ENCODE data around the gene MMRN2. TPM values are rescaled to one million over a fixed set of nuclear protein-coding genes. Genes with fewer than 3 reads are reported as not detected.

The MMRN2 gene
- total RNA-seq, 1 experiment from 2014 or later, result 13.4 TPM

DNA sequence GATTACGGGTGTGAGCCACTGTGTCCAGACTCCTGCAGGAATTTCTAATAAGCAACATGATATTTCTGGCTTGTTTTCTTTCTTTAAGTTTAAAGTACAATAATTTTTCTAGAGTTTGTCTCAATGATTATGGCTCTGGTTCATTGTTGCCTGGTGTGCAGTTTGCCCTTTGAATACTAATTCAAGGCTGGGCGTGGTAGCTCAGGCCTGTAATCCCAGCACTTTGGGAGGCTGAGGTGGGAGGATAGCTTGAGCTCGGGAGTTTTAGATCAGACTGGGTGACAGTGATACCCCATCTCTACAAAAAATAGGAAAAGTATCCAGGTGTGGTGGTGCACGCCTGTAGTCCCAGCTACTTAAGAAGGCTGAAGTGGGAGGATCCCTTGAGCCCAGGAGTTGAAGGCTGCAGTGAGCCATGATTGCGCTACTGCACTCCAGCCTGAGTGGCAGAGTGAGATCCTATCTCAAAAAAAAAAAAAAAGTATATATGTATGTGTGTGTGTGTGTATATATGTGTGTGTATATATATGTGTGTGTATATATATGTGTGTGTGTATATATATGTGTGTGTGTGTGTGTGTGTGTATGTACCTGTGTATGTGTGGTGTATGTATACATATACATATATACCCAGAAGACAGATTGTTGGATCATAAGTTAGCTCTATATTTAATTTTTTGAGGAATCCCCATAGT, 19.1 kb upstream of the MMRN2 start:
- TF ChIP-seq, protein P1, sequence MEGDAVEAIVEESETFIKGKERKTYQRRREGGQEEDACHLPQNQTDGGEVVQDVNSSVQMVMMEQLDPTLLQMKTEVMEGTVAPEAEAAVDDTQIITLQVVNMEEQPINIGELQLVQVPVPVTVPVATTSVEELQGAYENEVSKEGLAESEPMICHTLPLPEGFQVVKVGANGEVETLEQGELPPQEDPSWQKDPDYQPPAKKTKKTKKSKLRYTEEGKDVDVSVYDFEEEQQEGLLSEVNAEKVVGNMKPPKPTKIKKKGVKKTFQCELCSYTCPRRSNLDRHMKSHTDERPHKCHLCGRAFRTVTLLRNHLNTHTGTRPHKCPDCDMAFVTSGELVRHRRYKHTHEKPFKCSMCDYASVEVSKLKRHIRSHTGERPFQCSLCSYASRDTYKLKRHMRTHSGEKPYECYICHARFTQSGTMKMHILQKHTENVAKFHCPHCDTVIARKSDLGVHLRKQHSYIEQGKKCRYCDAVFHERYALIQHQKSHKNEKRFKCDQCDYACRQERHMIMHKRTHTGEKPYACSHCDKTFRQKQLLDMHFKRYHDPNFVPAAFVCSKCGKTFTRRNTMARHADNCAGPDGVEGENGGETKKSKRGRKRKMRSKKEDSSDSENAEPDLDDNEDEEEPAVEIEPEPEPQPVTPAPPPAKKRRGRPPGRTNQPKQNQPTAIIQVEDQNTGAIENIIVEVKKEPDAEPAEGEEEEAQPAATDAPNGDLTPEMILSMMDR (conservative IDR thresholded peaks at IDR 0.05), result no peak
- TF ChIP-seq EZH2 (IDR thresholded peaks at IDR 0.05; ENCODE audit: low read depth), result no peak
- BruUV-seq (replicated peaks), result no TSS peak
- DNase-seq, result no peak
- H3K36me3 ChIP-seq (ENCODE audit: low read depth), result no peaks in the 10 kb centered on the region
- ChIA-PET POLR2A (ENCODE audit: unreplicated experiment) (no interaction called here), CTCF (no interaction called here)
- no peak overlapping the region for H3K4me2 ChIP-seq
- no peak overlapping the region for H3K27ac ChIP-seq
- peaks cover 40% of the 10 kb centered on the region for H3F3A ChIP-seq (ENCODE audit: insufficient read depth, low read depth)
- H3K27me3 ChIP-seq (ENCODE audit: insufficient read depth, low read depth), result no peaks in the 10 kb centered on the region
- H4K20me1 ChIP-seq (ENCODE audit: insufficient read depth), result no peaks in the 10 kb centered on the region
- no peaks in the 10 kb centered on the region for H3K9me3 ChIP-seq (ENCODE audit: insufficient read depth, low read depth)
- no peak overlapping the region for H3K4me3 ChIP-seq
- peaks cover 69% of the 10 kb centered on the region for H3K4me1 ChIP-seq (replicated peaks; ENCODE audit: insufficient read depth)
- no peaks in the 10 kb centered on the region for H3K9me2 ChIP-seq (ENCODE audit: insufficient read depth)
- H3K79me2 ChIP-seq (ENCODE audit: low read depth), result no peaks in the 10 kb centered on the region
- intact Hi-C loops (cut with micrococcal nuclease; ENCODE audit: unreplicated experiment), result no loop called here
- no peak overlapping the region for H2AFZ ChIP-seq

DNA sequence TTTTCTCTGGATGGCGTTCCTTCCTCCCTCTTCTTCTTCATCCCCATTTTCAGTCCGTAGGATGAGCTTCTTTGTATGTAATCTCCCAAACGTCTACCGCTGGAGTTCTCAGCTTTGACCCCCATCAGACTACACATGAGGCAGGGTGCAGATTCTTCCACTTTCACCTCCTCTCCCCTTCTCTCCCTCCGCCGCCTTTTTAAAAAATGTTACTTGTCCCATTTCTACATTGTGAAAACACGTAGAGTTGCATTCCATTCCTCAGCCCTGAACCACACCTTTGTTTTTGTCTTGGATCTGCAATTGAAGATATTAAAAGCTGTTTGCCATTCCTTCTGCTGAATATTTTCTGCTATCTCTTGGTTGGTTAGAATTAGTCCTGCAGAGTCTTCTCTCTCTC, 17.1 kb upstream of the MMRN2 start:
- no peaks in the 10 kb centered on the region for H3K9me2 ChIP-seq (ENCODE audit: insufficient read depth)
- peak overlapping the region; percentile 47; the same call in 1 of the 2 replicates for H3K4me3 ChIP-seq
- H3K4me2 ChIP-seq, result peak overlapping the region; percentile 80
- intact Hi-C loops (cut with micrococcal nuclease; ENCODE audit: unreplicated experiment), result loop anchor here (5.0 kb wide), 1 partner anchor 48 kb away; the partner anchor contains the start of gene FAM25A
- ChIA-PET CTCF (interaction anchor here (0.6 kb wide), 1 partner anchor 9 kb away, joined by 3 read pairs; no protein-coding TSS in a partner anchor), POLR2A (ENCODE audit: unreplicated experiment) (interaction anchor here (0.6 to 0.7 kb wide), 2 partner anchors 91 to 117 kb away, joined by 6 to 7 read pairs; no protein-coding TSS in a partner anchor)
- no TSS peak for BruUV-seq (replicated peaks)
- H3K27ac ChIP-seq, result peak overlapping the region; percentile 78
- H3K4me1 ChIP-seq (replicated peaks; ENCODE audit: insufficient read depth), result peaks cover 63% of the 10 kb centered on the region
- TF ChIP-seq EZH2 (IDR thresholded peaks at IDR 0.05; ENCODE audit: low read depth), result no peak
- TF ChIP-seq, protein P1 (conservative IDR thresholded peaks at IDR 0.05), result no peak
- H3K36me3 ChIP-seq (ENCODE audit: low read depth), result no peaks in the 10 kb centered on the region
- no peaks in the 10 kb centered on the region for H3K9me3 ChIP-seq (ENCODE audit: insufficient read depth, low read depth)
- DNase-seq, result peak in 1 of 2 experiments; percentile 88
- H2AFZ ChIP-seq, result no peak overlapping the region; the same call in none of the 2 replicates
- H3F3A ChIP-seq (ENCODE audit: insufficient read depth, low read depth), result peaks cover 53% of the 10 kb centered on the region
- no peaks in the 10 kb centered on the region for H4K20me1 ChIP-seq (ENCODE audit: insufficient read depth)
- H3K27me3 ChIP-seq (ENCODE audit: insufficient read depth, low read depth), result no peaks in the 10 kb centered on the region
- H3K79me2 ChIP-seq (ENCODE audit: low read depth), result peaks cover 9% of the 10 kb centered on the region; the same call in 1 of the 2 replicates

DNA sequence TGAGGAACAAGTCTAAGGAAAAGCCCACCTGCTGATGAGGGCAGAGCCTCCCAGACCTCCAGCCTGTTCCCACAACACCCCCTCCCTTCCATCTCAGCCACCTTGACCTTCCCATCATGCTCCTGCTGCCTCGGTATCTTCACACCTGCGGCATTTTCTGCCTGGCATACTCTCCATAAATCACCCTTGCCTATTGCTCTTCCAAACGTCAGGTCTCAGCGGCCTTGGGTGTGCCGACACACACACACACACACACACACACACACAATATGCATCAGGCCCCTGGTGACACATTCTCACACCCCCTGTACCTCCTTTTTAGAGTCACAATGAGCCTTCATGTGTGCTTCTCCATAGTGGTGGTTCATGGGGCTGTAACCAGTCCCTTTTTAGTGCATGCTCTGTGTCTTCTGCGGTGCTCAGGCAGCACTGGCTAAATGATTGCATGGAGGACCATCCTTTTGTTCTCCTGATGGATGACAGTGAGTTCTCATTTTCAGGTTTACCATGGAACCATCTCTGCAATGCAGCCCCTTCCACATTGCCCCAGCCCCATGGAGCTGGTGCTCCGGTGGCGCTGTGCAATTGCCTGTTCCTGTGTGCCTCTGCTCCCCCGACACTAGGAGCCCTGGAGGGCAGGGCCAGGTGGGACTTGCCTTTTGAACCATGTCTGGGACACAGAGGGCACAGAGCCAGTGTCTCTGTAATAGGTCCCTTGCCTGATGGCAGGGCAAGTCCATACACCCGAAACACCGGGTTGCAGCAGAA, 15.4 kb upstream of the MMRN2 start:
- no peak for DNase-seq
- Histone ChIP-seq H4K20me1 (ENCODE audit: insufficient read depth) (no peaks in the 10 kb centered on the region), H3K4me2 (peak overlapping the region; percentile 95; the same call in 1 of the 2 replicates), H3K27me3 (ENCODE audit: insufficient read depth, low read depth) (no peaks in the 10 kb centered on the region), H2AFZ (no peak overlapping the region), H3K27ac (peak overlapping the region; percentile 91), H3K4me3 (no peak overlapping the region), H3K36me3 (ENCODE audit: low read depth) (no peaks in the 10 kb centered on the region), H3K9me2 (ENCODE audit: insufficient read depth) (no peaks in the 10 kb centered on the region), H3F3A (ENCODE audit: insufficient read depth, low read depth) (peaks cover 47% of the 10 kb centered on the region), H3K4me1 (replicated peaks; ENCODE audit: insufficient read depth) (peaks cover 55% of the 10 kb centered on the region), H3K9me3 (ENCODE audit: insufficient read depth, low read depth) (no peaks in the 10 kb centered on the region), H3K79me2 (ENCODE audit: low read depth) (peaks cover 24% of the 10 kb centered on the region)
- ChIA-PET CTCF (no interaction called here), POLR2A (ENCODE audit: unreplicated experiment) (no interaction called here)
- no peak for TF ChIP-seq EZH2 (IDR thresholded peaks at IDR 0.05; ENCODE audit: low read depth)
- TF ChIP-seq, protein P1 (conservative IDR thresholded peaks at IDR 0.05), result no peak
- intact Hi-C loops (cut with micrococcal nuclease; ENCODE audit: unreplicated experiment), result loop anchor here (5.0 kb wide), 1 partner anchor 50 kb away; the partner anchor contains the start of gene FAM25A
- no TSS peak for BruUV-seq (replicated peaks)

Measured in PC-9 (cell line).